Sigmoid colon (tissue), 4 donors: ENCODE data around the gene NCSTN.

Experiments
- EP300 ChIP-seq, 4 donors: sonication (generic); formaldehyde crosslinking; IDR thresholded peaks; one replicate each; pipeline ENCODE4 v1.6.1; 2017; ENCODE audit warnings: antibody characterized with exemption in 4 of 4
- TF ChIP-seq, protein P1 (sequence below), 4 experiments: fragments of 450-650 bp in 3 of 4; fragments of 200-600 bp in 1 of 4; IDR thresholded peaks; one replicate each; pipeline ENCODE4 v1.5.1; 2016 to 2019; ENCODE audit warnings: antibody characterized with exemption in 4 of 4, mild to moderate bottlenecking in 3 of 4, moderate library complexity in 2 of 4

DNA sequence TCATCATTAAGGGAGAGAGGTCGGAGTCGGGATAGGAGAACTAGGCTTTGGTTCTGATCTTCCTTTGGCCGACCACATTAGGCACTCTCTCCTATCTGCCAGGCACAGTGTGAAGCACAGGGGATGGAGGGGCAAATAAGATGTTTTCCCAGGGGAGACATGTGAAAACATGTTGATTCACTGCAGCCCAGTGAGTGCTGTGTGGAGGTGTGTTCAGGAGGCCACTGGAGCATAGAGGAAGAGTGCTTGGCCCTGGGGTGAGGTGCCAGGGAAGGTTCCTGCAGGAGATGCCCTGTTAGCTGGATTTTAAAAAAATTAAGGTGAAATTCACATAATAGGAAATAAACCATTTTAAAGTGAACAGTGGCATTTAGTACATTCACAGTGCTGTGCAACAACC lies 60.9 kb downstream of the NCSTN start:
- no peak for TF ChIP-seq EP300 (IDR thresholded peaks at IDR 0.05)
- TF ChIP-seq, protein P1, sequence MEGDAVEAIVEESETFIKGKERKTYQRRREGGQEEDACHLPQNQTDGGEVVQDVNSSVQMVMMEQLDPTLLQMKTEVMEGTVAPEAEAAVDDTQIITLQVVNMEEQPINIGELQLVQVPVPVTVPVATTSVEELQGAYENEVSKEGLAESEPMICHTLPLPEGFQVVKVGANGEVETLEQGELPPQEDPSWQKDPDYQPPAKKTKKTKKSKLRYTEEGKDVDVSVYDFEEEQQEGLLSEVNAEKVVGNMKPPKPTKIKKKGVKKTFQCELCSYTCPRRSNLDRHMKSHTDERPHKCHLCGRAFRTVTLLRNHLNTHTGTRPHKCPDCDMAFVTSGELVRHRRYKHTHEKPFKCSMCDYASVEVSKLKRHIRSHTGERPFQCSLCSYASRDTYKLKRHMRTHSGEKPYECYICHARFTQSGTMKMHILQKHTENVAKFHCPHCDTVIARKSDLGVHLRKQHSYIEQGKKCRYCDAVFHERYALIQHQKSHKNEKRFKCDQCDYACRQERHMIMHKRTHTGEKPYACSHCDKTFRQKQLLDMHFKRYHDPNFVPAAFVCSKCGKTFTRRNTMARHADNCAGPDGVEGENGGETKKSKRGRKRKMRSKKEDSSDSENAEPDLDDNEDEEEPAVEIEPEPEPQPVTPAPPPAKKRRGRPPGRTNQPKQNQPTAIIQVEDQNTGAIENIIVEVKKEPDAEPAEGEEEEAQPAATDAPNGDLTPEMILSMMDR (IDR thresholded peaks at IDR 0.05) = no peak
